ENCODE results near the gene CNTNAP2.

CNTNAP2 gene

DNA sequence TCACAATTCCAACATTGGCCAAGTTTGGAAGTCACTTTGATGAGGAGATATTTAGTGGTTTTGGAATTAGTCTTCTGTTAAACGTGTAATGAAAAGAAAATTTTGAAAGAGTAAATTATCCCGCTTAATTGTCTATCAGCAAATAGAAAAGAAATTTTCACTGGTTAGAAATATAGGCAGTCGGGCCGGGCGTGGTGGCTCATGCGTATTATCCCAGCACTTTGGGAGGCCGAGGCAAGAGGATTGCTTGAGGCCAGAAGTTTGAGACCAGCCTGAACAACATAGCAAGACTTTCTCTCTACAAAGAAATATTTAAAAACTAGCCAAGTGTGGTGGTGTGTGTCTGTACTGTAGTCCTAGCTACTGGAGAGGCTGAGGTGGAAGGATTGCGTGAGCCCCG lies 13.4 kb downstream of the CNTNAP2 start:
- Histone ChIP-seq H3K9me2 (replicated peaks; ENCODE audit: insufficient read depth, low read length) (no peaks in the 10 kb centered on the region), H2AFZ (ENCODE audit: low read depth, low read length, severe bottlenecking) (no peak overlapping the region), H3K9ac (ENCODE audit: low read length) (no peak overlapping the region), H3K36me3 (ENCODE audit: low read length) (no peaks in the 10 kb centered on the region), H3K4me2 (ENCODE audit: low read depth, low read length, poor library complexity, severe bottlenecking) (no peak overlapping the region), H3K4me3 (ENCODE audit: insufficient read depth, low read length, poor library complexity, severe bottlenecking) (no peak overlapping the region), H4K20me1 (ENCODE audit: low read depth, low read length) (no peaks in the 10 kb centered on the region), H3K27me3 (ENCODE audit: low read length) (no peaks in the 10 kb centered on the region), H3K27ac (ENCODE audit: low read depth, low read length) (no peak overlapping the region), H3K79me2 (ENCODE audit: insufficient read depth, low read length) (no peaks in the 10 kb centered on the region), H3F3A (ENCODE audit: insufficient read depth) (no peaks in the 10 kb centered on the region), H3K9me3 (ENCODE audit: insufficient read depth, low read length) (no peaks in the 10 kb centered on the region)
- TF ChIP-seq, protein P1, sequence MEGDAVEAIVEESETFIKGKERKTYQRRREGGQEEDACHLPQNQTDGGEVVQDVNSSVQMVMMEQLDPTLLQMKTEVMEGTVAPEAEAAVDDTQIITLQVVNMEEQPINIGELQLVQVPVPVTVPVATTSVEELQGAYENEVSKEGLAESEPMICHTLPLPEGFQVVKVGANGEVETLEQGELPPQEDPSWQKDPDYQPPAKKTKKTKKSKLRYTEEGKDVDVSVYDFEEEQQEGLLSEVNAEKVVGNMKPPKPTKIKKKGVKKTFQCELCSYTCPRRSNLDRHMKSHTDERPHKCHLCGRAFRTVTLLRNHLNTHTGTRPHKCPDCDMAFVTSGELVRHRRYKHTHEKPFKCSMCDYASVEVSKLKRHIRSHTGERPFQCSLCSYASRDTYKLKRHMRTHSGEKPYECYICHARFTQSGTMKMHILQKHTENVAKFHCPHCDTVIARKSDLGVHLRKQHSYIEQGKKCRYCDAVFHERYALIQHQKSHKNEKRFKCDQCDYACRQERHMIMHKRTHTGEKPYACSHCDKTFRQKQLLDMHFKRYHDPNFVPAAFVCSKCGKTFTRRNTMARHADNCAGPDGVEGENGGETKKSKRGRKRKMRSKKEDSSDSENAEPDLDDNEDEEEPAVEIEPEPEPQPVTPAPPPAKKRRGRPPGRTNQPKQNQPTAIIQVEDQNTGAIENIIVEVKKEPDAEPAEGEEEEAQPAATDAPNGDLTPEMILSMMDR (IDR thresholded peaks at IDR 0.05; ENCODE audit: insufficient read depth, low read length, poor library complexity, severe bottlenecking): no peak
- no peak for TF ChIP-seq EZH2phosphoT487 (conservative IDR thresholded peaks at IDR 0.05; ENCODE audit: low read length)

GRCh38 chr7:146131701-146132100 lies 15.1 kb downstream of the CNTNAP2 start:
- H3K9ac ChIP-seq (ENCODE audit: low read length): no peak overlapping the region
- H3K9me3 ChIP-seq (ENCODE audit: insufficient read depth, low read length): no peaks in the 10 kb centered on the region
- no peak for TF ChIP-seq EZH2phosphoT487 (conservative IDR thresholded peaks at IDR 0.05; ENCODE audit: low read length)
- TF ChIP-seq, protein P1 (IDR thresholded peaks at IDR 0.05; ENCODE audit: insufficient read depth, low read length, poor library complexity, severe bottlenecking): no peak
- no peaks in the 10 kb centered on the region for H3K79me2 ChIP-seq (ENCODE audit: insufficient read depth, low read length)
- no peaks in the 10 kb centered on the region for H3K27me3 ChIP-seq (ENCODE audit: low read length)
- H3K9me2 ChIP-seq (replicated peaks; ENCODE audit: insufficient read depth, low read length): no peaks in the 10 kb centered on the region
- no peak overlapping the region for H2AFZ ChIP-seq (ENCODE audit: low read depth, low read length, severe bottlenecking)
- no peaks in the 10 kb centered on the region for H3F3A ChIP-seq (ENCODE audit: insufficient read depth)
- no peak overlapping the region for H3K27ac ChIP-seq (ENCODE audit: low read depth, low read length)
- no peaks in the 10 kb centered on the region for H4K20me1 ChIP-seq (ENCODE audit: low read depth, low read length)
- H3K4me3 ChIP-seq (ENCODE audit: insufficient read depth, low read length, poor library complexity, severe bottlenecking): no peak overlapping the region
- H3K4me2 ChIP-seq (ENCODE audit: low read depth, low read length, poor library complexity, severe bottlenecking): no peak overlapping the region
- no peaks in the 10 kb centered on the region for H3K36me3 ChIP-seq (ENCODE audit: low read length)

DNA sequence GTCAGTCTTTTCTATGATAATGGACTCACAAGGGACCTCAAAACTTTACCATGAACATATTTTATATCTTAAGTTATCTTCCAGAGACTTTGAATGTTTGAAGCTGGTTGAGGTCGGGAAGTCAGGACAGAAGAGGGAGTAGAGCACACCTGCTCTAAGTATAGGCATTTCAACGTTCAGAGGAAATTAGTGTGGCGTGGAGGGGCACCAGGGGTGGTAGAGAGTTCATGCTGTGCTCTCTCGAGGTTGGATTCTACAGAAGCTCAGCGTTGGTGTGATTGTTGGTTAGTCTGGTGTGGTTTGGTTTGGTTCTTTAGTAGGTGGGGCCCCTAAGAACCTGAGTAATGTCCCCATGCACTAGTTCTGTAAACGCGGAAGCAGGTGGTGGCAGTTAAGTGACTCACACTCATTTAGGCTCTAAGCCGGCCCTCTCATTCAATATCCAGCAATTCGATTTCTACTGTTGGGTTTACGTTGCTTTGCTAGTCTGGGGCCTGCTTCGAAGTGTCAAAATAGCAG lies 19.8 kb downstream of the CNTNAP2 start:
- H3K9me3 ChIP-seq (ENCODE audit: insufficient read depth, low read length): no peaks in the 10 kb centered on the region
- no peak overlapping the region for H3K4me3 ChIP-seq (ENCODE audit: insufficient read depth, low read length, poor library complexity, severe bottlenecking)
- H4K20me1 ChIP-seq (ENCODE audit: low read depth, low read length): no peaks in the 10 kb centered on the region
- H3F3A ChIP-seq (ENCODE audit: insufficient read depth): no peaks in the 10 kb centered on the region
- H3K27ac ChIP-seq (ENCODE audit: low read depth, low read length): no peak overlapping the region
- H3K79me2 ChIP-seq (ENCODE audit: insufficient read depth, low read length): no peaks in the 10 kb centered on the region
- no peak overlapping the region for H3K9ac ChIP-seq (ENCODE audit: low read length)
- H2AFZ ChIP-seq (ENCODE audit: low read depth, low read length, severe bottlenecking): no peak overlapping the region
- no peaks in the 10 kb centered on the region for H3K27me3 ChIP-seq (ENCODE audit: low read length)
- H3K9me2 ChIP-seq (replicated peaks; ENCODE audit: insufficient read depth, low read length): no peaks in the 10 kb centered on the region
- H3K36me3 ChIP-seq (ENCODE audit: low read length): no peaks in the 10 kb centered on the region
- TF ChIP-seq, protein P1 (IDR thresholded peaks at IDR 0.05; ENCODE audit: insufficient read depth, low read length, poor library complexity, severe bottlenecking): no peak
- no peak for TF ChIP-seq EZH2phosphoT487 (conservative IDR thresholded peaks at IDR 0.05; ENCODE audit: low read length)
- H3K4me2 ChIP-seq (ENCODE audit: low read depth, low read length, poor library complexity, severe bottlenecking): no peak overlapping the region
